ENCODE results near the gene FAM114A1.

The FAM114A1 gene

DNA sequence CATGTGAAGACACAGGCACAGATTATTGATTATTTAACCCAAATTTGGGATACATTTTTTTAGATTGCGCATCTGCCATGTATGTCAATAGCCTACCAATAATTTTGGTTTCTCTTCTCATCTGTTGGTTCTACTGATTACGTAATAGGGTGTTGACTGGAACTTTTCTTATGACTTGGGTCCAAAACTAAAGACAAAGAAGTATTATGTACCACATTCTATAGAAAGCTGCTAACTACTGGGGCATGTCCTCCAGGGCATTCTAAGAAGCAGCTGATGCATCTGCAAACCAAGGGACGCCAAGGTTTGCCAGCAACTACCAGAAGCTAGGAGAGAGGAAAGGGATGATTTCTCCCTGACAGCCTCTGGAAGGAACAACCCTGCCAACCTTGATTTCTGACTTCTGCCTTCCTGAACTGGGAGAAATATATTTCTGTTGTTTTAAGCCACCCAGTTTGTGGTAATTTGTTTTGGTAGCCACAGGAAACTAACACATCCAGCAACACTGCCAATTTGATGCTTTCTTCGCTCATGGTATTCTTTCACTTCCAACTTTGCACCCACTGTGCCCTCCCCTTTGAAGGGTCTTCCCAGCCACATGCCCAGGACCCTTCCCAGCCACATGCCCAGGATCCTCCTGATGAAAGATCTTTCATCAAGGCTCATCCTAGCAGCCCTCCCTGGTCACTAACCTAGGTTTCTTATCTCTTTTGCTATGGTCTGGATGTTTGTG lies 47.1 kb upstream of the FAM114A1 start:
- no peak overlapping the region for H3K27ac ChIP-seq (replicated peaks)
- H3K4me3 ChIP-seq (replicated peaks; ENCODE audit: insufficient read depth, low read length): no peak overlapping the region
- DNase-seq (ENCODE audit: low read depth in 1 of 2, low spot score in 1 of 2): no peak
- no peaks in the 10 kb centered on the region for H3K27me3 ChIP-seq (ENCODE audit: insufficient read depth, poor library complexity, severe bottlenecking)
- TF ChIP-seq, protein P1, sequence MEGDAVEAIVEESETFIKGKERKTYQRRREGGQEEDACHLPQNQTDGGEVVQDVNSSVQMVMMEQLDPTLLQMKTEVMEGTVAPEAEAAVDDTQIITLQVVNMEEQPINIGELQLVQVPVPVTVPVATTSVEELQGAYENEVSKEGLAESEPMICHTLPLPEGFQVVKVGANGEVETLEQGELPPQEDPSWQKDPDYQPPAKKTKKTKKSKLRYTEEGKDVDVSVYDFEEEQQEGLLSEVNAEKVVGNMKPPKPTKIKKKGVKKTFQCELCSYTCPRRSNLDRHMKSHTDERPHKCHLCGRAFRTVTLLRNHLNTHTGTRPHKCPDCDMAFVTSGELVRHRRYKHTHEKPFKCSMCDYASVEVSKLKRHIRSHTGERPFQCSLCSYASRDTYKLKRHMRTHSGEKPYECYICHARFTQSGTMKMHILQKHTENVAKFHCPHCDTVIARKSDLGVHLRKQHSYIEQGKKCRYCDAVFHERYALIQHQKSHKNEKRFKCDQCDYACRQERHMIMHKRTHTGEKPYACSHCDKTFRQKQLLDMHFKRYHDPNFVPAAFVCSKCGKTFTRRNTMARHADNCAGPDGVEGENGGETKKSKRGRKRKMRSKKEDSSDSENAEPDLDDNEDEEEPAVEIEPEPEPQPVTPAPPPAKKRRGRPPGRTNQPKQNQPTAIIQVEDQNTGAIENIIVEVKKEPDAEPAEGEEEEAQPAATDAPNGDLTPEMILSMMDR (IDR thresholded peaks at IDR 0.05; ENCODE audit: insufficient read depth, low read length): no peak
- TF ChIP-seq POLR2AphosphoS5 (IDR thresholded peaks at IDR 0.05; ENCODE audit: low read depth): no peak
- no peak for TF ChIP-seq GABPA (IDR thresholded peaks at IDR 0.05; ENCODE audit: low read depth)
- no peak for TF ChIP-seq SPI1 (IDR thresholded peaks at IDR 0.05; ENCODE audit: borderline replicate concordance, low read depth)
- TF ChIP-seq REST (IDR thresholded peaks at IDR 0.05; ENCODE audit: insufficient replicate concordance, low read depth): no peak

DNA sequence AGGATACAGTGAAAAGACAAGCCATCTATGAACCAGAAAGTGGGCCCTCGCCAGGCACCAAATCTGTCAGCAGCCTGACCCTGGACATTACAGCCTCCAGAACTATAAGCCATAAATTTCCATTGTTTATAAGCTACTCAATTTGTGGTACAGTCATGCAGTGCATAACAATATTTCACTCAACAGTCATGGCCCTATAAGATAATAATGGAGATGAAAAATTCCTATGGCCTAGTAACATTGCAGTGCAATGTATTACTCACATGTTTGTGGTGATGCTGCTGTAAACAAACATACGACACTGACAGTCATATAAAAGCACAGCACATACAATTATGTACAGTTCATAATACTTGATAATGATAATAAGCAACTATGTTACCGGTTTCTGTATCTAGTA lies 45.9 kb upstream of the FAM114A1 start:
- no peak for DNase-seq (ENCODE audit: low read depth in 1 of 2, low spot score in 1 of 2)
- H3K27ac ChIP-seq (replicated peaks): no peak overlapping the region
- TF ChIP-seq, protein P1 (IDR thresholded peaks at IDR 0.05; ENCODE audit: insufficient read depth, low read length): no peak
- no peak for TF ChIP-seq REST (IDR thresholded peaks at IDR 0.05; ENCODE audit: insufficient replicate concordance, low read depth)
- no peak for TF ChIP-seq POLR2AphosphoS5 (IDR thresholded peaks at IDR 0.05; ENCODE audit: low read depth)
- TF ChIP-seq GABPA (IDR thresholded peaks at IDR 0.05; ENCODE audit: low read depth): no peak
- TF ChIP-seq SPI1 (IDR thresholded peaks at IDR 0.05; ENCODE audit: borderline replicate concordance, low read depth): no peak

DNA sequence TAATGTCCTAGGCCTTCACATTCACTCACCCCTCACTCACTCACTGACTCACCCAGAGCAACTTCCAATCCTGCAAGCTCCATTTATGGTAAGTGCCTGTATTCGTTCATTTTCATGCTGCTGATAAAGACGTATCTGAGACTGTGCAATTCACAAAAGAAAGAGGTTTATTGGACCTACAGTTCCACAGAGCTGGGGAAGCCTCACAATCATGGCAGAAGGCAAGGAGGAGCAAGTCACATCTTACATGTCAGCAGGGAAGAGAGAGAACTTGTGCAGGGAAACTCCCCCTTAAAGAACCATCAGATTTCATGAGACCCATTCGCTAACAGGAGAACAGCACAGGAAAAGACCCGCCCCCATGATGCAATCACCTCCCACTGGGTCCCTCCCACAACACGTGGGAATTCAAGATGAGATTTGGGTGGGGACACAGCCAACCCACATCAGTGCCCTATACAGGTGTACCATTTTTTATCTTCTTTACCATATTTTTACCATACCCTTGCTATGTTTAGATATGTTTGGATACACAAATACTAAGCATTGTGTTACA lies 44.8 kb upstream of the FAM114A1 start:
- Histone ChIP-seq H3K27ac (replicated peaks) (no peak overlapping the region), H3K27me3 (ENCODE audit: insufficient read depth, poor library complexity, severe bottlenecking) (no peaks in the 10 kb centered on the region), H3K4me3 (replicated peaks; ENCODE audit: insufficient read depth, low read length) (no peak overlapping the region)
- TF ChIP-seq SPI1 (IDR thresholded peaks at IDR 0.05; ENCODE audit: borderline replicate concordance, low read depth) (no peak), REST (IDR thresholded peaks at IDR 0.05; ENCODE audit: insufficient replicate concordance, low read depth) (no peak)
- no peak for DNase-seq (ENCODE audit: low read depth in 1 of 2, low spot score in 1 of 2)

More for the DNA sequence above, 45.9 kb upstream of the FAM114A1 start:
- Histone ChIP-seq H3K4me3 (replicated peaks; ENCODE audit: insufficient read depth, low read length) (no peak overlapping the region), H3K27me3 (ENCODE audit: insufficient read depth, poor library complexity, severe bottlenecking) (no peaks in the 10 kb centered on the region)
